GM19043 (cell line): ENCODE measurements around the gene OR9Q1.
"Not testable (repeated sequence)": the region's sequence is repeated elsewhere in the genome, so short reads cannot be mapped to it uniquely, and the experiment has no call there.

Experiments used
- ATAC-seq: cut with Tn5 transposase; IDR thresholded peaks from one replicate; pipeline ENCODE4 v1.9.1; 2021; ENCODE audit warnings: low read depth; ENCODE audit not compliant: unreplicated experiment

The OR9Q1 gene, protein sequence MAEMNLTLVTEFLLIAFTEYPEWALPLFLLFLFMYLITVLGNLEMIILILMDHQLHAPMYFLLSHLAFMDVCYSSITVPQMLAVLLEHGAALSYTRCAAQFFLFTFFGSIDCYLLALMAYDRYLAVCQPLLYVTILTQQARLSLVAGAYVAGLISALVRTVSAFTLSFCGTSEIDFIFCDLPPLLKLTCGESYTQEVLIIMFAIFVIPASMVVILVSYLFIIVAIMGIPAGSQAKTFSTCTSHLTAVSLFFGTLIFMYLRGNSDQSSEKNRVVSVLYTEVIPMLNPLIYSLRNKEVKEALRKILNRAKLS

DNA sequence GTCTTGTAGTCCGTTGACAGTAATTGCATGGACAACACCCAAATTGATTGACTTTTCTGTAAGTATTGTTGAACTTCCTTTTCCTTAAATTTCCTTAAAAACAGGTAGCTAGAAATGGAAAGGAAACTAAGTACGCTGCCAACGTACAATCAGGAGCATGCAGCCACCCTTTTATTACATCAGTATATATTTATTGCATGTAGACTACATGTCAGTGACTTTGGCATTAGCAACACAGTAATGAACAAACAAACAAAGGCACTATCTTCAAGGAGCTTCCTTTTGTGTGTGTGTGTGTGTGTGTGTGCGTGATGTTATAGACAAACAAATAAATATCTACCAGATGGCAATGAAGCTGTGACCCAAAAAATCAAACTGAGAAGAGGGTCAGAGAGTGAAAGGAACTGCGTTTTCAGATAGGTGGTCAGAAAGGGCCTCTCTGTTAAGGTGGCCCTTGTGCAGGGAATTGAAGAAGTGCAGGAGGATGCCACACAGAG is at the start of gene OR9Q1:
Gene OR9Q1, plus strand, starts transcription at position 447 of the 497 bp plus-strand sequence. CDS start 155,564 bp downstream, outside the sequence.
- no peak for ATAC-seq

DNA sequence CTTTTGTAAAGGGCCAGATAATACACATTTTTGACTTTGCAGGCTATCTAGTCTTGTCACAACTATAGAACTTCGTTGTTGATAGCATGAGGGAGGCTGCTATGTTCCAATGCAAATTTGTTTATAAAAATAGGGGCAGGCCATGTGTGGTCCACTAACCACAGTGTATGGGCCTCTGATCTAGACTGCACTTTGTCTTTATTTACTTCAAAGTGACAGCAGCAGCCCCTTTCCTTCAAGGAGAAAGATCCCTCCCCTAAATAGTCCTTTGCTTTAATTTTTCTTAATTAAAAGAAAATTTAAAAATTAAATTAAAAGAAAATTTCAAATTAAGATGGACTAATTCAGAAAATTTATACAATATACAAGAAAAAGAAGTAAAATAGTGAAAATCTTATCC is 49.5 kb upstream of the OR9Q1 start:
- ATAC-seq = no peak

DNA sequence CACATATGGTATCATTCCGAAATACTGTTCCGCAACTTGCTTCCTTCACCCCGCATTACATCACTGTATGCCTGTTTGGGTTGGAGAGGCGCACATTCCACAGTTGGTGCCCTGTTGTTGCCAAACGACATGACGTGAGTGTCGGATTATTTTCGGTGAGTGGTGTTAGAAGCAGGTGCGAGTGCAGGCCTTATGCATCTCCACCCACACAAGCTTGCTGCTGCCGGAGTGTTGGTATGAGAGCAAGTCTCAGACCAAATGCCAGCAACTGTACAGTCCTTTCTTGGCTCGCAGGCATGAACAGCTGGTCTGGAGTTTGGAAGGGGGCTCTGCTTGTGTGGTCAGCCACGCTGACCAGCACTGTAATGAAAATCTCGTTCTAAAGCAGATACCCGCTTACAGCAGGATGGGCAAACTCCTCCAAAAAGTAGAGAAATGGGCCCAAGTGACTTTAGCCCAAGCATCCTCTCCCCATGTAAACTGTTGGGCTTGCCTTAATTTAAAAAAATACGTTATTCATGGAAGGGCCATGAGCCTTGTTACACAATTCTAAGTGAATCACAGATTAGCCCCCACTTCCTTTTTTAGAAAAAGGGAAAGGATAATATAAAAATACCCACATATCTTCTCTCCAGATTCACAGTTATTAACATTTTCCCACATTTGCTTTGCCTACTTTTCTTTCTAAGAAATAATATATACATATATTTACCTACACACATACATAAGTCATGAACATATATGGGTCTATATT is 48.7 kb upstream of the OR9Q1 start:
- ATAC-seq = no peak

DNA sequence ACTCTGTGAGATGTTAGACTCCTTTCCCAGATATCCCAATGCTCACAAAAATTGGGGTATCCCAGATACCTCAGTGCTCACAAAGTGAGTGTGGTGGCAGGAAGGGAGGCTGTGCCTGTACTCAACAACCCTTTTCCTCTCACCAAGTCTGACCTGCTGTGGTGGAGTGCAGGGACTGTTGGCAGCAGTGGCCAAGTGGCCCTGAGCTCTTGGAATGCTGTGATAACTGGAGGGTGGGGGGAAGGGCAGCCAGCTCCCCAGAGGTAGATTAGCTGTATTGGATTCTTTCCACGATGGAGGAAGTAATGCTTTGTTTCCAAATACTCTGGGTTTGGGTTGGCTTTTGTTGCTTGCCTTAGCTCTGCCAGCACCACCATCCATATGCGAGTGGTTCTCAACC is 46.0 kb upstream of the OR9Q1 start:
- no peak for ATAC-seq

DNA sequence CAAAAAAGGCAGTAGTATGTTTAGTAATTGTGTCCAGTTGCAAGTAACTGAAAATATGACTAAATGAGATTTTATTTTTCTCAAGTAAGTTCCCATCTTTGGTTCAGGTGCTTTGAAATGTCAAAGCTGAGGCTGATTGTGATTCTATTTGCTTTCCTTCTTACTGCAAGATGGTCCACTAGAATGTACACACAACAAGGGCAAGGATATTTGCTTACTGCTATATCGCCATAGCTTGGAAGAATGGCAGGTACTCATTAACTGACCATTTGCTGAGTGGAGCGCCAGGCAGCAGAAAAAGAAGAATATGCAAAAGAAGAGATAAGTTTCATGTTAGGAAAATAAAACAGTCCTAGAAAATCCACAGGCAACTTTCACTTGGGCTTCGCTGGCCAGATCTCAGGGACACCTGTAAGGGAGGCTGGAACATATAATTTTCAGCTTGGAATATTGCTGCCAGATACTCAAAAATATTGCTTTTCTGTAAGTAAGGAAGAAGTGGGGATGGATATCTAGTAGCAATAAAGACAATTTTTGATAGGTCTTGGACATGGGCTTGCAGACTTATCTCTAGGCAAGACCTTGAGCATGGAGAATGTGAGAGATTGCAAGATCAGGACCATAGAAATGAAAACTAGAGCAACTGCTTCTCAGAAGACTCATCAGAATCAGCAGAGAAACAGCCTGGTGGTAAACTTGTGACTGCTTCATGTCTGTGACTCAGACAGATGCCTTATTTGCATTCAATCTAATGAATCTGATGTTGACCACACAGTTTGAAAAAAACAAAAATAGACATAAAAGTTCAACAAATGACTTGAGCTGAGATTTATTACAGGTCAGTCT is 44.8 kb upstream of the OR9Q1 start:
- no peak for ATAC-seq

DNA sequence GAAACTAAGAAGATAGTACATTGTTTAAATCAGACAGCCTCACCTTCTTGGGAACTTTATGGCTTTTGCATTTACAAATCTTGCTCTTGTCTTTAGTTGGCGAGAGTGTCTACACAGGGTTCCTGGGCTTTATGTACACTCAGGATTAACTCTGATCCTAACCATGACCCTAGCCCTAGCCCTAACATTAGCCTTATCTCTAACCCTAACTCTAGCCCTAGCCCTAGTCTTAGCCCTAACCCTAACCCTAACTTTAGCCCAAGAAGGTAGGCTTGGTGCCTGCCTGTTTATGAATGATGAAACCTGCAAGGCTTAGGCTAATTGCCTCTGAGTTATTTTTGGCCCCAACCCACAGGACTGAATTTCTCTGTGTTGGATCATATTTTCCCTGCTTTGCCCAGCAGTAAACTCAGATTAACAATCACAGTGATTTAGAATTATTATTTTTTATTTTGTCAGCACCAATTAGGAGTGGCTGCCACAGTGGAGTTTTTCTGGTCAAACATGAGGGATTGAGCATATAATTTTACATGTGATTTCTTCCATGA is 44.1 kb upstream of the OR9Q1 start:
- ATAC-seq = no peak

DNA sequence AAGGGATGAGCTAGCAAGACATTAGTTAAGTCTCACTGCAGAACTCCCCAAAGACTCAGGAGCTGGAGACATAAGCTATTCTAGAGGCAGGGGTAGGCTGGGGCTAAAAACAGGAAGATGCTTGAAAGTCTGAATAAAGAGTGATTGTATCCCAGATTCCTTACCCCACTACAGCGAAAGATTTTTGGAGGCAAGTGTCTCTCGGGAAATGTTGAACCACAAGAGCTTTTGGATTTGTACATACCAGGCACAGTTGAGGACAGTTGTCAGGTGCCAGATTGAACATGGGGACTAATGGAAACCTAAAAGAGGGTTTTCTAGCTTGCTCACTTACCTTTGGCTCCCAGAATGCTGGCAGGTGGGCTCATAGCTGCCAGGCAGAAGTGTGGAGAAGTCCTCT is 43.5 kb upstream of the OR9Q1 start:
- no peak for ATAC-seq

DNA sequence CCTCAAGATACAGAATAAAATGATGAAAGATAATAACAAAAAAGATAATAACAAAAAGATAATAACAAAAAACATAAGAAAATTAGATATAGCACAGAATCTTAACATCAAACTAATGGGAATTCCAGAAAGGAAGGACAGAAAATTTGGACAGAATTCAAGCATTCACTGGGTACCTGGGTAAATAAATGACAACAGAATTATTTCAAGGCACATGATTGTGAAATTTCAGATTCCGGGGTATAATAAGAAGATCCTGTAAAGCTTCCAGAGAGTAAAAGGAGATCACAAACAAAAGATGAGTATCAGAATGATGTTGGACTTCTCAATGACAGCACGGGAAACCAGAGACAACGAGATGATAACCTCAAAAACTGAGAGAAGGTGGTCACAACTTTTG is 42.1 kb upstream of the OR9Q1 start:
- ATAC-seq = no peak

DNA sequence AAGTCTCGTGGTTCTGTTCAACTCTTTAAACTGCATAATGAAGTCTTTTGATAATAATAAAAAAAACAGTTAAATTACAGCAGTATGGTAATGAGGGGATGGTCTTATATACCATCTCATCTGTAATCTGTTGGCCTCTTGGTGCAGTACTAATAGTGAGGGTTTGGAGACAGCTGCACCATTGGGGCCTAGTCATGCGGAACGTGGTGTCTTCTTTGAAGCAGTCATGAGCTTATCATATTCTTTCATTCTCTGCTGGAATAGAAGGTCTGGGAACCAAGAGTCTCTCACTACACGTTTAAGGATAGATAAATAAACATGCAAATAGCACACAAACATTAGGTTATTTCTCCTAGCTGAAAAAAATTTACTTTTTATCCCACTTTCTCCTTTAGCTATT is 40.9 kb upstream of the OR9Q1 start:
- no peak for ATAC-seq

DNA sequence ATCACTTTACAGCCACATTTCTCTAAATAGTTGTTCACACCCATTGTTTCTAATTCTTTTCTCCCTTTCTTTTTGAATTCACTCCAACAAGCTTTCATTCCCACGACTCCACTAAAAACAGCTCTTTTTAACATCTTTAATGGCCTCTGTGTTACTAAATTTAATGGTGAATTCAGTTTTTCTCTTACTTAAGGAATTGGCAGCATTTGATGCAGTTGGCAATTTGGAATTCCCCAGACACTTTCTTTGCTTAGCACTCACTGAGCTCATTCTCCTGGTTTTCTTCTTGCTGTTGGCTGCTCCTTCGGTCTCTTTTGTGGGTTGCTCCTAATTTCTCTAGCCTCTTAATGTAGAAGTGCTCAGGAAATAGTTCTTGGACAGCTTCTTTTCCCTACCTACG is 40.5 kb upstream of the OR9Q1 start:
- ATAC-seq = no peak

DNA sequence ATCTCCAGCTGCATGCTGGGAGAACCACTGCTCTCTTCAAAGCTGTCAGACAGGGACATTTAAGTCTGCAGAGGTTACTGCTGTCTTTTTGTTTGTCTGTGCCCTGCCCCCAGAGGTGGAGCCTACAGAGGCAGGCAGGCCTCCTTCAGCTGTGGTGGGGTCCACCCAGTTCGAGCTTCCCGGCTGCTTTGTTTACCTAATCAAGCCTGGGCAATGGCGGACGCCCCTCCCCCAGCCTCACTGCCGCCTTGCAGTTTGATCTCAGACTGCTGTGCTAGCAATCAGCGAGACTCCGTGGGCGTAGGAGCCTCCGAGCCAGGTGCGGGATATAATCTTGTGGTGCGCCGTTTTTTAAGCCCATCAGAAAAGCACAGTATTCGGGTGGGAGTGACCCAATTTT is 24.2 kb upstream of the OR9Q1 start:
- not testable (repeated sequence) for ATAC-seq

DNA sequence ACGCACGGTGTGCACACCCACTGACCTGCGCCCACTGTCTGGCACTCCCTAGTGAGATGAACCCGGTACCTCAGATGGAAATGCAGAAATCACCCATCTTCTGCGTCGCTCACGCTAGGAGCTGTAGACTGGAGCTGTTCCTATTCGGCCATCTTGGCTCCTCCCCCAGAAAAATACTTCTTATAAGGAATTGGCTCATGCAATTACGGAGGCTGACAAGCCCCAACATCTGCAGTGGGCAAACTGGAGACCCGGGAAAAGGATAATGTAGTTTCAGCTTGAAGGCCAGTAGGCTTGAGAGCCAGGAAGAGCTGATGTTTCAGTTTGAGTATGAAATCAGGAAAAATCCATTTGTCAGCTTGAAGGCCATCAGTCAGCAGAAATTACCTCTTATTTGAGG is 23.7 kb upstream of the OR9Q1 start:
- ATAC-seq = not testable (repeated sequence)

DNA sequence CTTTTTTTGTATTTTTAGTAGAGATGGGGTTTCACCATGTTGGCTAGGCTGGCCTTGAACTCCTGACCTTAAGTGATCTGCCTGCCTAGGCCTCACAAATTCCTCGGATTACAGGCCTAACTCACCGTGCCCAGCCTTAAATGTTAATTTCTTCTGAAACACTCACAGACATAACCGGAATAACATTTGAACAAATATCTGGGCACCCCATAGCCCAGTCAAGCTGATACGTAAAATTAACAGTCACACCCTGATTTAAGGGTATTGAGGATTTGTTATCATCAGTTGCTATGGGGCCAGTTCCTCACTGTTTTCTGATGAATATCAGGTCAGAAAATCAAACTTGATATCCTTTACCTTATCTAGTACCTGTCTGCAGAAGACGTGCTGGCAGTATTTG is 23.0 kb upstream of the OR9Q1 start:
- ATAC-seq = no peak

DNA sequence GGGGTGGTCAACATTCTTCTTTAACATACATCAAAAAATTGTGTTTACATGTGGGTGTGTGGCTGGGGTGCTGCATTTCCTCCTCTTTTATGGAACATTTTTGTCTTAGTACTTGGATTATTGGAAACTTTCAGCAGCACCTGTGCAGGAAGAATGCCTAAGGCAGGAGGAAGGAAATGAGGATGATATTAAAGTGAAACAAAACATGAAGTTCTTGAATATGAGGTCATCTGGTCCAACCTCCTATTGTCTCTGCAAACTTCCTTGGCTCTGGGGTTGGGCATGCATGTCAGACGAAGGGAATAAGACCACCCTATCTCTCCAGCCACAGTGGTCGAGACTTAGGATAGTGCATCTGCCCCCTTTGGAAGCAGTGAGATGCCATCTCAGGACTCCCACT is 20.6 kb upstream of the OR9Q1 start:
- ATAC-seq = no peak

DNA sequence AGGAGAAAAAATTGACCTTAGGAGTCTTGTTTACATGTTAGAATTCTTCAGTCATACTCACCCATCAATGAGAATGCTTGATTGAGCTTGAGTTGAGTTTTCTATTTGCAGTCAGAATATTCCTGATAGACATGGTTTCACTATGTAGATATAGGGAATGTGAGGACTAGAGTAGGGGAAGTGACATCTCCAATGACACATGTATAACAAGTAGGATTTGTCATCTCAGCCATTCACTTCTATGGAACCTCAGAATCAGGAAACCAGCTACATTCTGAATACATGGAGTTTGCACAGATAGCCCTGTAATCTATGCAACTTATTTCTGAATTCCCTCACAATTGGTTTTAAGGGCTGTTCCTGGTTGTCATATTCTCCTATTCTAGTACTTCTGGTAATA is 20.1 kb upstream of the OR9Q1 start:
- no peak for ATAC-seq

DNA sequence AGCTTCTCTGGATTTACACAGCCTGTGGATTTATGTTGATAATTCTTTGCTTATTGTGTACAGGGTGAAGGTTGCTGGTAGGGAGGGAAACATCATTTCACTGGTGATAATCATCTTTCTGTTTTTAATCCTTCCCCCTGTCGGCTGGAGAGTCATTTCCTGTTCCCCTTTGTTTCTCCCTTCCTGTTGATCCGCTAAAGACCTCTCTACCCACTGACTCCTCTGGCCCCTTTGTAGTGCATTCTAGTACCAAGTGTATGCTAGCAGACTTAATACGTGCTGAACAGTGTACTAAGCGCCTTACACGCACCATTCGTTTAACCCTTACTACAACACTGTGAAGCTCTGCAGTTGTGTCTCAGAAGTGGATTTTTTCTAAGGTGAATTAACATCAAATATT is 19.0 kb upstream of the OR9Q1 start:
- no peak for ATAC-seq

DNA sequence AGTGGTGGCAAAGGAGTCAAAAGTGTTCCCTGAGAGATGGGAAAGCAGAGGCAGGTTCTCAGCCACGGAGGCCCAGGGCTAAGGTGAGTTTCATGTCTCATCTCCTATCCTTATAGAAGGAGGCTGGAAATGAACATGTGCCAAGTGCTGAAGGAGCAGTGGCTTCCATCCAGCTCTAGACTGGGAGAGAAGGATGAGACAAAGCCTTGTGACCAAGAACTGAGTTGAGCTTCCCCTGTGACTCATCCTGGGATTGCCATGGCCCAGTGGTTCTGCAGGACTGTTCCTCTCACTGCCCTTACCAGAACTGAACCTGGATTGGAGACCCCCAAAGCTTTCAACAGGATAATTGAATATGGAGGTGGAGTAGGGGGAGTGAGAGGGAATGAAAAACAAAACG is 16.7 kb upstream of the OR9Q1 start:
- no peak for ATAC-seq

DNA sequence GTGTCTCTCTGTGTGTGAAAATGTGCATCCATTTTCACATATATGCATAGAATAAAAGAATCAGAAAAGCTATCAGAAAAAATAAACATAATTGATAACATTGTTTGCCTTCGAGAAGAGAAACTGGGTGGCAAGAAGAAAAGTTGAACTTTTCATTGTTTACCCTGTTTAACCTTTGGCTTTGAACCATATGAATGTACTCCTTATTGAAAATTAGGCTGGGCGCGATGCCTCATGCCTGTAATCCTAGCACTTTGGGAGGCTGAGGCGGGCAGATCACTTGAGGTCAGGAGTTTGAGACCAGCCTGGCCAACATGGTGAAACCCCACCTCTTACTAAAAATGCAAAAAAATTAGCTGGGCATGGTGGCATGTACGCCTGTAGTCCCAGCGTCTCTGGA is 11.9 kb upstream of the OR9Q1 start:
- no peak for ATAC-seq

DNA sequence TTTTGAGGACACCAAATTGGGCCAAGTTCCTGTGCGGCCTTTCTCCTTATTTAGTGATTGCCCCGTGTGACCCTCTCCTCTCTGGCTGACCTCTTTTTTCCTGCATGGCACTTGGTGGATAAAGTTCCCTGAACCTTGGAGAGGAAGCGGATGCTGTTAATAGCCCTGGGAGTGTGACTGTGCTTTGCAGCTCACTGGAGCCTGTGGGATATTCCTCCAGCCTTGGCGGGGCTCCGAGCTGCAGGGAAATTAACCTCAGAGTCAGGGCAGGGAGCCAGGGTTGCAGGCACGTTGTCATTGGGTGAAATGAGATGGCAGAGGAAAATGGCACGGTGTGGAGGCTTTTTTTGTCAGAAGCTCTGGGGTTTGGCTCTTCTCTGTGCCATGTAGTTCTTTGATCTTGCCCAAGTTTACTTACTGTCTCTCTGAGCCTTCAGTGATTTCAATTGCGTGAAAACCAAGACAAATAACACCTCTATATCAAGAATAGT is 965 bp downstream of the OR9Q1 start:
- no peak for ATAC-seq

DNA sequence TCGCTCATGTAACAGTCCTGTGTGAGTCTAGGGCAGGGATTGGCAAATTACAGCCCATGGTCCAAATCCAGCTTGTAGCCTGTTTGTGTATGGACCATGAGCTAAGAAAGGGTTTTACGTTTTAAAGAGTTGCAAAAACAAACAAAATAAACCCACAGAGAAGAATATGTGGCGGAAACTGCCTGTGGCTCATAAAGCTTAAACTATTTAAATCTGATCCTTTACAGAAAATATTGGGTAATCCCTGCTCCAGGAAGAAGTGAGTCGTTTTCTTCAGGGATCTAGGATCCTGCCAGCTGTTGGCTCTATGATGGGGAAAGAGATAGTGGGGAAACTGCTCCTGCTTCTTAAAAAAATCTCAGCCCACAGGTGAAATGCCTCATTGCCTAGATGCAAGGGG is 3.7 kb downstream of the OR9Q1 start:
- no peak for ATAC-seq
